H9 (cell line): ENCODE measurements around the gene XAGE1A. TPM values are rescaled to one million over a fixed set of nuclear protein-coding genes. Genes with fewer than 3 reads are reported as not detected.
"Not testable (repeated sequence)": the region's sequence is repeated elsewhere in the genome, so short reads cannot be mapped to it uniquely, and the experiment has no call there.

ENCODE experiments used
- DNase-seq: peaks from one replicate; pipeline ENCODE4 v3.0.0-alpha.2; 2017
- H2AFZ ChIP-seq: one replicate; pipeline ENCODE4 v1.6.1; 2013; ENCODE audit warnings: mild to moderate bottlenecking, low read length, control low read depth, moderate library complexity
- H2AK5ac ChIP-seq: 2 replicates; pipeline ENCODE4 v1.6.1; 2013; ENCODE audit warnings: low read length, control low read depth, mixed read lengths; ENCODE audit not compliant: insufficient read length
- H2BK120ac ChIP-seq: one replicate; pipeline ENCODE4 v1.6.1; 2013; ENCODE audit warnings: low read depth, mild to moderate bottlenecking, low read length, control low read depth, inconsistent platforms; ENCODE audit not compliant: poor library complexity, severe bottlenecking
- H2BK12ac ChIP-seq: 2 replicates; pipeline ENCODE4 v1.6.1; 2013; ENCODE audit warnings: low read length, control low read depth, mixed read lengths, low read depth; ENCODE audit not compliant: insufficient read length
- H2BK15ac ChIP-seq: 2 replicates; pipeline ENCODE4 v1.6.1; 2013; ENCODE audit warnings: low read depth, low read length, control low read depth
- H2BK20ac ChIP-seq: one replicate; pipeline ENCODE4 v1.6.1; 2013; ENCODE audit warnings: low read depth, mild to moderate bottlenecking, low read length, control low read depth, inconsistent platforms; ENCODE audit not compliant: poor library complexity, severe bottlenecking
- H2BK5ac ChIP-seq: 2 replicates; pipeline ENCODE4 v1.6.1; 2013; ENCODE audit warnings: low read length, control low read depth, mixed read lengths; ENCODE audit not compliant: insufficient read length
- H3K14ac ChIP-seq: 2 replicates; pipeline ENCODE4 v1.6.1; 2013; ENCODE audit warnings: low read length, control low read depth; ENCODE audit not compliant: insufficient read depth
- H3K18ac ChIP-seq: 2 replicates; pipeline ENCODE4 v1.6.1; 2013; ENCODE audit warnings: low read depth, mild to moderate bottlenecking, mixed read lengths, low read length, control low read depth; ENCODE audit not compliant: insufficient read length
- H3K23ac ChIP-seq: 2 replicates; pipeline ENCODE4 v1.6.1; 2013; ENCODE audit warnings: low read length, control low read depth, mixed read lengths, low read depth; ENCODE audit not compliant: insufficient read length
- H3K23me2 ChIP-seq: 2 replicates; pipeline ENCODE4 v1.6.1; 2013; ENCODE audit warnings: low read depth, mild to moderate bottlenecking, mixed read lengths, low read length, control low read depth; ENCODE audit not compliant: insufficient read length, poor library complexity, severe bottlenecking
- H3K27ac ChIP-seq: 2 replicates; pipeline ENCODE4 v1.5.1; 2013; ENCODE audit warnings: low read length, control low read depth, mixed read lengths, low read depth; ENCODE audit not compliant: insufficient read length
- H3K27me3 ChIP-seq: 2 replicates; pipeline ENCODE4 v1.6.1; 2013; ENCODE audit warnings: low read length, control low read depth, inconsistent platforms; ENCODE audit not compliant: insufficient read depth
- H3K4ac ChIP-seq: 2 replicates; pipeline ENCODE4 v1.6.1; 2013; ENCODE audit warnings: low read depth, mild to moderate bottlenecking, control low read depth, inconsistent platforms, low read length, moderate library complexity
- H3K4me1 ChIP-seq: 2 replicates; pipeline ENCODE4 v1.6.1; 2013; ENCODE audit warnings: low read length, control low read depth, inconsistent platforms; ENCODE audit not compliant: insufficient read depth
- H3K4me2 ChIP-seq: 2 replicates; pipeline ENCODE4 v1.6.1; 2013; ENCODE audit warnings: low read length, control low read depth, mixed read lengths; ENCODE audit not compliant: insufficient read length, insufficient read depth
- H3K56ac ChIP-seq: 2 replicates; pipeline ENCODE4 v1.6.1; 2013; ENCODE audit warnings: low read depth, mild to moderate bottlenecking, mixed read lengths, low read length, control low read depth; ENCODE audit not compliant: insufficient read length
- H3K79me1 ChIP-seq: 2 replicates; pipeline ENCODE4 v1.6.1; 2013; ENCODE audit warnings: low read depth, mild to moderate bottlenecking, moderate library complexity, low read length, control low read depth, inconsistent platforms; ENCODE audit not compliant: insufficient read depth, poor library complexity, severe bottlenecking
- H3K79me2 ChIP-seq: 2 replicates; pipeline ENCODE4 v1.6.1; 2013; ENCODE audit warnings: low read length, control low read depth, inconsistent platforms; ENCODE audit not compliant: insufficient read depth
- H3K9ac ChIP-seq: 2 replicates; pipeline ENCODE4 v1.6.1; 2013; ENCODE audit warnings: low read length, control low read depth, mixed read lengths; ENCODE audit not compliant: insufficient read length; ENCODE audit errors: extremely low read depth
- H3K9me3 ChIP-seq: one replicate; pipeline ENCODE4 v1.6.1; 2013; ENCODE audit warnings: low read depth, low read length, inconsistent platforms; ENCODE audit not compliant: control insufficient read depth
- H3T11ph ChIP-seq: one replicate; pipeline ENCODE4 v1.6.1; 2013; ENCODE audit warnings: mild to moderate bottlenecking, low read length, control low read depth, inconsistent platforms
- H4K20me1 ChIP-seq: one replicate; pipeline ENCODE4 v1.6.1; 2013; ENCODE audit not compliant: control insufficient read depth, insufficient read length, insufficient read depth
- H4K5ac ChIP-seq: 2 replicates; pipeline ENCODE4 v1.6.1; 2013; ENCODE audit warnings: low read depth, mild to moderate bottlenecking, mixed read lengths, low read length, control low read depth; ENCODE audit not compliant: insufficient read length
- H4K8ac ChIP-seq: replicated peaks from 2 replicates; pipeline ENCODE4 v1.6.1; 2013; ENCODE audit warnings: low read length, control low read depth, mixed read lengths, low read depth; ENCODE audit not compliant: insufficient read length
- H4K91ac ChIP-seq: 2 replicates; pipeline ENCODE4 v1.6.1; 2013; ENCODE audit warnings: low read depth, mild to moderate bottlenecking, moderate library complexity, mixed read lengths, low read length, control low read depth; ENCODE audit not compliant: insufficient read length
- H3K27ac Mint-ChIP-seq, 3 experiments: 2 replicates in 2 of 3; 3 replicates in 1 of 3; pipeline ENCODE4 v1.8.0; 2020 to 2021; ENCODE audit warnings: mixed read lengths in 3 of 3, mild to moderate bottlenecking in 1 of 3, moderate library complexity in 1 of 3
- H3K27me3 Mint-ChIP-seq: 2 replicates; pipeline ENCODE4 v1.8.0; 2021; ENCODE audit warnings: low read depth, mild to moderate bottlenecking, moderate library complexity, mixed read lengths
- H3K36me3 Mint-ChIP-seq, 3 experiments: 2 replicates in 2 of 3; 3 replicates in 1 of 3; pipeline ENCODE4 v1.8.0; 2020 to 2021; ENCODE audit warnings: low read depth in 3 of 3, mixed read lengths in 3 of 3; ENCODE audit not compliant: insufficient read depth in 1 of 3
- H3K4me1 Mint-ChIP-seq, 2 experiments: 2 replicates each; pipeline ENCODE4 v1.8.0; 2020; ENCODE audit warnings: mixed read lengths in 2 of 2
- H3K4me3 Mint-ChIP-seq, 2 experiments: 2 replicates in 1 of 2; 3 replicates in 1 of 2; pipeline ENCODE4 v1.8.0; 2020 to 2021; ENCODE audit warnings: mild to moderate bottlenecking in 2 of 2, mixed read lengths in 2 of 2, moderate library complexity in 1 of 2
- H3K9me3 Mint-ChIP-seq, 2 experiments: 2 replicates in 1 of 2; 3 replicates in 1 of 2; pipeline ENCODE4 v1.8.0; 2020; ENCODE audit warnings: mild to moderate bottlenecking in 2 of 2, mixed read lengths in 2 of 2, moderate library complexity in 1 of 2
- WGBS: extraction: QIAGEN DNeasy Blood & Tissue Kit; methylation state at CpG from one replicate; pipeline ENCODE4 v1.1.7; 2013; ENCODE audit warnings: missing lambda C conversion rate, low lambda C conversion rate, mixed read lengths; ENCODE audit not compliant: insufficient read length; ENCODE audit errors: extremely low coverage; 5-methylcytosine and 5-hydroxymethylcytosine counted together
- total RNA-seq: library from RNA; stranded (reverse); gene quantifications from 2 replicates; pipeline ENCODE4 v1.2.1, GENCODE V29; 2021

Gene XAGE1A
- total RNA-seq, 1 experiment from 2014 or later, result not detected

DNA sequence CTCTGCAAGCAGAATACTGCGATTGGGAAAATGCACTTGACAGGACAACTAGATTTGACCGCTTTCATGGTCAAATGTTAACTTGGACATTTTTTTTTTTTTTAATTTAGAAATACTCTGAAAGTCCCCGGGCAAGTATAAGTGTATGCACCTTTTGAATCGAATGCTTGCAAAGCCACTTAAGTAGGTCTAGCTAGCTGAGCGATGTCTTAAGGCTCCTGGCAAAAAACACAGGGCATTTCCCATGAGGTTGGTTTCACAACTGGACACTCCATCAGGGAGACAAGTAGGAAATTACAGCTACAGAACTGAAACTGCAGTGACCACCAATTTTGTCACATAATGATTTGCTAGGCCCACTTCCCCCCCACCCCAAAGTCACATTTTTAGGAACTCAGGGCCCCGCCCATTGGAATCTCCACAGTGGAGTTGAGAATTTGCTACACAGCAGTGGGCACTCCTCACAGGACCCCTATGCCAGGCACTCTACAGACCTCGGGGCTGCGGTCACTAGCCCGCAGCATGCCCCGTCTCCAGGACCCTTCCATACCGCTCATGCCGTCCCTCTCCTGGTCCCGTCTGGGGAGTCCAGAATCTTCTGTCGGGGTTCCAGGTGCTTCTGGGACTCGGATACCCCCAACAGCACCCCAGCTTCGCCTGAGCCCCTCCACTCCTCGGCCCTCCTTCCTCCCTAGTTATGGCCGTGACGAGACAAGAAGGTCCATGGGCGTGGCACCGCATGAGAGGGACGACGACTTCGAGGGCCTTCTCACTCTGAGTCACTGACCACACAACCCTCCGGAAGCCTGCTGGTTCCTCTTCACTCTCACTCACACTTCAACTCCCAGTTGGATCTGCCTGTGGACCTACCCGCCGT lies 20.7 kb downstream of the XAGE1A start:
- H3K79me2 ChIP-seq, H2AFZ ChIP-seq, H3K4me3 Mint-ChIP-seq, H4K5ac ChIP-seq, H2BK12ac ChIP-seq, H3K9me3 ChIP-seq, H2BK120ac ChIP-seq, H3K4me2 ChIP-seq, H2BK20ac ChIP-seq, H3K14ac ChIP-seq, H3K9me3 Mint-ChIP-seq, H3K23ac ChIP-seq, DNase-seq, H4K20me1 ChIP-seq, H4K91ac ChIP-seq, H2BK5ac ChIP-seq, H3K36me3 Mint-ChIP-seq, H3K23me2 ChIP-seq, H3K4ac ChIP-seq, H3K27ac ChIP-seq, H3T11ph ChIP-seq, H3K27me3 Mint-ChIP-seq, H3K4me1 Mint-ChIP-seq, H4K8ac ChIP-seq, H3K56ac ChIP-seq, H3K79me1 ChIP-seq, H3K9ac ChIP-seq, H3K18ac ChIP-seq, H3K27me3 ChIP-seq, H2BK15ac ChIP-seq, H3K4me1 ChIP-seq, H3K27ac Mint-ChIP-seq, H2AK5ac ChIP-seq: not testable (repeated sequence)
- WGBS, result no CpG with 5 or more reads among the region's 27 CpGs

- H3K18ac ChIP-seq, H4K8ac ChIP-seq, H3K9ac ChIP-seq, H3K56ac ChIP-seq, H3K79me2 ChIP-seq, H2AFZ ChIP-seq, H3K27me3 Mint-ChIP-seq, H2BK15ac ChIP-seq, H3K23me2 ChIP-seq, H3K4ac ChIP-seq, H3K4me1 Mint-ChIP-seq, H2BK120ac ChIP-seq, H3K27ac Mint-ChIP-seq, H3K27me3 ChIP-seq, H4K5ac ChIP-seq, H3K9me3 Mint-ChIP-seq, H3K79me1 ChIP-seq, H2BK20ac ChIP-seq, H3K4me3 Mint-ChIP-seq, H2BK12ac ChIP-seq, H2AK5ac ChIP-seq, H3K14ac ChIP-seq, H3K4me2 ChIP-seq, H4K20me1 ChIP-seq, H3T11ph ChIP-seq, H3K27ac ChIP-seq, H3K36me3 Mint-ChIP-seq, H3K9me3 ChIP-seq, H4K91ac ChIP-seq, H3K4me1 ChIP-seq, H3K23ac ChIP-seq, H2BK5ac ChIP-seq, DNase-seq: not testable (repeated sequence)
- WGBS, result no CpG with 5 or more reads among the region's 18 CpGs
Measured at GRCh38 chrX:52516987-52517325, 21.3 kb downstream of the XAGE1A start, which contains the start of gene XAGE1B. Gene XAGE1B (minus strand): TSS chrX:52517063. CDS start chrX:52515527, 1,536 bp downstream.
